Panc1 (cell line): ENCODE measurements around the gene CACNA1D.

Experiments used
- POLR2AphosphoS5 ChIP-seq: IDR thresholded peaks from 2 replicates; pipeline ENCODE4 v1.6.1; 2012; ENCODE audit warnings: mild to moderate bottlenecking, low read depth, low read length, moderate library complexity
- TF ChIP-seq, protein P1 (sequence below): fragments of 450-650 bp; IDR thresholded peaks from 2 replicates; pipeline ENCODE4 v1.5.1; 2017; ENCODE audit warnings: mild to moderate bottlenecking

- TF ChIP-seq, protein P1, sequence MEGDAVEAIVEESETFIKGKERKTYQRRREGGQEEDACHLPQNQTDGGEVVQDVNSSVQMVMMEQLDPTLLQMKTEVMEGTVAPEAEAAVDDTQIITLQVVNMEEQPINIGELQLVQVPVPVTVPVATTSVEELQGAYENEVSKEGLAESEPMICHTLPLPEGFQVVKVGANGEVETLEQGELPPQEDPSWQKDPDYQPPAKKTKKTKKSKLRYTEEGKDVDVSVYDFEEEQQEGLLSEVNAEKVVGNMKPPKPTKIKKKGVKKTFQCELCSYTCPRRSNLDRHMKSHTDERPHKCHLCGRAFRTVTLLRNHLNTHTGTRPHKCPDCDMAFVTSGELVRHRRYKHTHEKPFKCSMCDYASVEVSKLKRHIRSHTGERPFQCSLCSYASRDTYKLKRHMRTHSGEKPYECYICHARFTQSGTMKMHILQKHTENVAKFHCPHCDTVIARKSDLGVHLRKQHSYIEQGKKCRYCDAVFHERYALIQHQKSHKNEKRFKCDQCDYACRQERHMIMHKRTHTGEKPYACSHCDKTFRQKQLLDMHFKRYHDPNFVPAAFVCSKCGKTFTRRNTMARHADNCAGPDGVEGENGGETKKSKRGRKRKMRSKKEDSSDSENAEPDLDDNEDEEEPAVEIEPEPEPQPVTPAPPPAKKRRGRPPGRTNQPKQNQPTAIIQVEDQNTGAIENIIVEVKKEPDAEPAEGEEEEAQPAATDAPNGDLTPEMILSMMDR, result no peak
- TF ChIP-seq POLR2AphosphoS5, result no peak
Measured at GRCh38 chr3:53680028-53680427, 185.6 kb downstream of the CACNA1D start.
